Neuron (in vitro differentiated cells): ENCODE results near the gene LRP1B.

Experiments
- H2AFZ ChIP-seq: one replicate; pipeline ENCODE4 v1.6.1; 2013; ENCODE audit warnings: low read depth, mild to moderate bottlenecking, inconsistent platforms, low read length, moderate library complexity
- H3K27me3 ChIP-seq: one replicate; pipeline ENCODE4 v1.6.1; 2013; ENCODE audit warnings: low read length; ENCODE audit not compliant: insufficient read depth
- H3K36me3 ChIP-seq: one replicate; pipeline ENCODE4 v1.6.1; 2013; ENCODE audit warnings: low read length; ENCODE audit not compliant: insufficient read depth
- H3K4me1 ChIP-seq: one replicate; pipeline ENCODE4 v1.6.1; 2013; ENCODE audit warnings: low read length; ENCODE audit not compliant: insufficient read depth
- H3K4me3 ChIP-seq: 2 replicates; pipeline ENCODE4 v1.5.1; 2013; ENCODE audit warnings: mild to moderate bottlenecking, low read length, moderate library complexity
- H3K9me3 ChIP-seq: one replicate; pipeline ENCODE4 v1.6.1; 2013; ENCODE audit warnings: low read length

Gene LRP1B

GRCh38 chr2:142131010-142131669, at the start of gene LRP1B:
LRP1B (minus strand) TSS chr2:142131016; CDS start chr2:142130729, 287 bp downstream.
- Histone ChIP-seq H3K27me3 (peaks cover 14% of the 10 kb centered on the region), H3K36me3 (no peaks in the 10 kb centered on the region), H3K4me3 (peak within 1 kb of the TSS; percentile 60), H3K4me1 (peaks cover 17% of the 10 kb centered on the region), H3K9me3 (no peaks in the 10 kb centered on the region), H2AFZ (peak within 1 kb of the TSS; percentile 96)

GRCh38 chr2:142179686-142180085, 48.9 kb upstream of the LRP1B start:
- Histone ChIP-seq H3K36me3 (no peaks in the 10 kb centered on the region), H3K4me3 (no peak overlapping the region), H3K4me1 (peaks cover 20% of the 10 kb centered on the region), H3K27me3 (no peaks in the 10 kb centered on the region), H3K9me3 (no peaks in the 10 kb centered on the region), H2AFZ (no peak overlapping the region)

GRCh38 chr2:142178604-142179003, 47.8 kb upstream of the LRP1B start:
- no peaks in the 10 kb centered on the region for H3K9me3 ChIP-seq
- no peak overlapping the region for H3K4me3 ChIP-seq
- no peaks in the 10 kb centered on the region for H3K27me3 ChIP-seq

GRCh38 chr2:142176941-142177340, 46.1 kb upstream of the LRP1B start:
- Histone ChIP-seq H3K4me1 (peaks cover 20% of the 10 kb centered on the region), H3K9me3 (no peaks in the 10 kb centered on the region), H3K4me3 (no peak overlapping the region), H3K36me3 (no peaks in the 10 kb centered on the region), H3K27me3 (no peaks in the 10 kb centered on the region), H2AFZ (no peak overlapping the region)

More at GRCh38 chr2:142178604-142179003, 47.8 kb upstream of the LRP1B start:
- H3K36me3 ChIP-seq = no peaks in the 10 kb centered on the region
- peaks cover 20% of the 10 kb centered on the region for H3K4me1 ChIP-seq
- H2AFZ ChIP-seq = no peak overlapping the region

- Histone ChIP-seq H3K4me1 (peaks cover 20% of the 10 kb centered on the region), H2AFZ (no peak overlapping the region), H3K27me3 (no peaks in the 10 kb centered on the region), H3K9me3 (no peaks in the 10 kb centered on the region), H3K36me3 (no peaks in the 10 kb centered on the region), H3K4me3 (no peak overlapping the region)
Observed at GRCh38 chr2:142175813-142176338, 45.1 kb upstream of the LRP1B start.

- Histone ChIP-seq H3K9me3 (no peaks in the 10 kb centered on the region), H3K4me1 (peaks cover 20% of the 10 kb centered on the region), H3K4me3 (no peak overlapping the region), H2AFZ (no peak overlapping the region), H3K36me3 (no peaks in the 10 kb centered on the region), H3K27me3 (no peaks in the 10 kb centered on the region)
Observed at GRCh38 chr2:142174176-142174575, 43.4 kb upstream of the LRP1B start.

- Histone ChIP-seq H3K9me3 (no peaks in the 10 kb centered on the region), H3K36me3 (no peaks in the 10 kb centered on the region), H2AFZ (no peak overlapping the region), H3K4me1 (peaks cover 1% of the 10 kb centered on the region), H3K27me3 (no peaks in the 10 kb centered on the region), H3K4me3 (no peak overlapping the region)
Observed at GRCh38 chr2:142170847-142171246, 40.0 kb upstream of the LRP1B start.

GRCh38 chr2:142165790-142166189, 35.0 kb upstream of the LRP1B start:
- Histone ChIP-seq H3K4me3 (no peak overlapping the region), H3K4me1 (no peaks in the 10 kb centered on the region), H3K9me3 (no peaks in the 10 kb centered on the region), H2AFZ (no peak overlapping the region), H3K27me3 (no peaks in the 10 kb centered on the region), H3K36me3 (no peaks in the 10 kb centered on the region)

- Histone ChIP-seq H3K36me3 (no peaks in the 10 kb centered on the region), H3K4me1 (no peaks in the 10 kb centered on the region), H3K4me3 (no peak overlapping the region), H2AFZ (no peak overlapping the region), H3K9me3 (no peaks in the 10 kb centered on the region), H3K27me3 (no peaks in the 10 kb centered on the region)
Observed at GRCh38 chr2:142153601-142154000, 22.8 kb upstream of the LRP1B start.

GRCh38 chr2:142150453-142150852, 19.6 kb upstream of the LRP1B start:
- H3K9me3 ChIP-seq = no peaks in the 10 kb centered on the region

GRCh38 chr2:142144547-142144946, 13.7 kb upstream of the LRP1B start:
- Histone ChIP-seq H3K4me3 (no peak overlapping the region), H3K9me3 (no peaks in the 10 kb centered on the region), H3K27me3 (no peaks in the 10 kb centered on the region), H3K4me1 (no peaks in the 10 kb centered on the region), H3K36me3 (no peaks in the 10 kb centered on the region), H2AFZ (no peak overlapping the region)

More at GRCh38 chr2:142150453-142150852, 19.6 kb upstream of the LRP1B start:
- Histone ChIP-seq H2AFZ (no peak overlapping the region), H3K4me1 (no peaks in the 10 kb centered on the region), H3K36me3 (no peaks in the 10 kb centered on the region), H3K27me3 (no peaks in the 10 kb centered on the region), H3K4me3 (no peak overlapping the region)

- Histone ChIP-seq H2AFZ (no peak overlapping the region), H3K4me3 (no peak overlapping the region), H3K9me3 (no peaks in the 10 kb centered on the region), H3K36me3 (no peaks in the 10 kb centered on the region), H3K27me3 (no peaks in the 10 kb centered on the region), H3K4me1 (no peaks in the 10 kb centered on the region)
Observed at GRCh38 chr2:142142595-142142994, 11.8 kb upstream of the LRP1B start.

GRCh38 chr2:142140434-142140845, 9.6 kb upstream of the LRP1B start:
- Histone ChIP-seq H3K4me3 (no peak overlapping the region), H3K9me3 (no peaks in the 10 kb centered on the region), H3K4me1 (no peaks in the 10 kb centered on the region), H3K36me3 (no peaks in the 10 kb centered on the region), H3K27me3 (no peaks in the 10 kb centered on the region), H2AFZ (no peak overlapping the region)

- no peaks in the 10 kb centered on the region for H3K9me3 ChIP-seq
- H3K4me1 ChIP-seq = no peaks in the 10 kb centered on the region
- no peaks in the 10 kb centered on the region for H3K27me3 ChIP-seq
- no peak overlapping the region for H2AFZ ChIP-seq
- no peak overlapping the region for H3K4me3 ChIP-seq
- no peaks in the 10 kb centered on the region for H3K36me3 ChIP-seq
Observed at GRCh38 chr2:142139384-142139783, 8.6 kb upstream of the LRP1B start.
